Measurements from ENCODE around the gene ANXA7. TPM values are rescaled to one million over a fixed set of nuclear protein-coding genes. Genes with fewer than 3 reads are reported as not detected.

Gene ANXA7
- total and polyA plus RNA-seq, 8 donors: 21.6 to 59.5 (median 45.4) TPM

DNA sequence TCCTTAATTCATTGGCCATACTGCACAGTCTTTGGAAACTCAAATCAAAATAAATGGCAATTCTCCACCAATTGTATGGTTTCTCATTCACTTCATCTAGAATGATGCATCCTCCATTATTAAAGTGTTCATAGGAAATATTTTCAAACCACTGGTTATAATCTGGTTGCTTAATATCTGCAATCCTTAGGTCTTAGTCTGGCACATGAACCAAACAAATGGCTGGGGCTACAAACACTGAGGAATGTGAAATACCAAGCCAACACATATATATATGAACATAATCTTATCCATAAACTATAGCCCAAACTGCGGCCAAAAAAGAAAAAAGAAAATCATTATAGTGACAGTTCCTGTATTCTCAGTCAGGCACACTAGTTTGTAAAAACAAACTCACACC lies 25.2 kb upstream of the ANXA7 start:
- no peak for FAIRE-seq
- no peaks in the 10 kb centered on the region for H3K4me1 ChIP-seq
- H3K4me3 ChIP-seq: no peak overlapping the region
- 81 to 93% methylated on average over 1 of the region's 1 CpG for WGBS, 2 donors
- TF ChIP-seq, protein P1, sequence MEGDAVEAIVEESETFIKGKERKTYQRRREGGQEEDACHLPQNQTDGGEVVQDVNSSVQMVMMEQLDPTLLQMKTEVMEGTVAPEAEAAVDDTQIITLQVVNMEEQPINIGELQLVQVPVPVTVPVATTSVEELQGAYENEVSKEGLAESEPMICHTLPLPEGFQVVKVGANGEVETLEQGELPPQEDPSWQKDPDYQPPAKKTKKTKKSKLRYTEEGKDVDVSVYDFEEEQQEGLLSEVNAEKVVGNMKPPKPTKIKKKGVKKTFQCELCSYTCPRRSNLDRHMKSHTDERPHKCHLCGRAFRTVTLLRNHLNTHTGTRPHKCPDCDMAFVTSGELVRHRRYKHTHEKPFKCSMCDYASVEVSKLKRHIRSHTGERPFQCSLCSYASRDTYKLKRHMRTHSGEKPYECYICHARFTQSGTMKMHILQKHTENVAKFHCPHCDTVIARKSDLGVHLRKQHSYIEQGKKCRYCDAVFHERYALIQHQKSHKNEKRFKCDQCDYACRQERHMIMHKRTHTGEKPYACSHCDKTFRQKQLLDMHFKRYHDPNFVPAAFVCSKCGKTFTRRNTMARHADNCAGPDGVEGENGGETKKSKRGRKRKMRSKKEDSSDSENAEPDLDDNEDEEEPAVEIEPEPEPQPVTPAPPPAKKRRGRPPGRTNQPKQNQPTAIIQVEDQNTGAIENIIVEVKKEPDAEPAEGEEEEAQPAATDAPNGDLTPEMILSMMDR (IDR thresholded peaks at IDR 0.05): no peak
- H3K27me3 ChIP-seq: no peaks in the 10 kb centered on the region
- H3K9me3 ChIP-seq: no peaks in the 10 kb centered on the region
- peaks cover 0 to 5% (median 5%) of the 10 kb centered on the region in 3 donors for H3K36me3 ChIP-seq
- intact Hi-C loops (cut with DNase I): no loop called here
- ATAC-seq: no peak
- H3K27ac ChIP-seq: no peak overlapping the region
- no peak for DNase-seq

DNA sequence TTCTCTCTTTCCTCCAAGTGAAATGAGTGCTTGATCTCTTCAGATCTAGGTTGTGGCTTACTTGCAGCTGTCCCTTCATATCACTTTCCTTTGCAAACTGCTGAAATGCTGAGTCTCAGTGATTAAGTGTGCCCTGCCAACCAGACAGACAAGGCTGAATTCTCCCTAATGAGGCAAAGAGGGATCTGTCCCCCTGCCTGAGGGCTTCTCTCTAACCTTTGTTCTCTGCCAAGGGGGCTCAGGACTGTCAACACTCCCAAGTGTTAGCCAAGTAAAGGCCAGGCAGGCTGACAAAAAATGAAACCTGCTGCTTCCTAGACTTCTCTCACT lies 19.6 kb upstream of the ANXA7 start, which contains the start of gene MSS51:
Gene MSS51 (minus strand): TSS at position 24 of the 330 bp plus-strand sequence. CDS start 5,277 bp downstream, outside the sequence.
- H3K27me3 ChIP-seq: no peaks in the 10 kb centered on the region
- peaks cover 0 to 5% (median 0%) of the 10 kb centered on the region in 3 donors for H3K36me3 ChIP-seq
- no peaks in the 10 kb centered on the region for H3K4me1 ChIP-seq
- H3K27ac ChIP-seq: no peak within 1 kb of the TSS
- FAIRE-seq: no peak
- TF ChIP-seq, protein P1 (IDR thresholded peaks at IDR 0.05): no peak
- intact Hi-C loops (cut with DNase I): no loop called here
- no peak for DNase-seq
- no peak for ATAC-seq
- no peak within 1 kb of the TSS for H3K4me3 ChIP-seq
- no peaks in the 10 kb centered on the region for H3K9me3 ChIP-seq

DNA sequence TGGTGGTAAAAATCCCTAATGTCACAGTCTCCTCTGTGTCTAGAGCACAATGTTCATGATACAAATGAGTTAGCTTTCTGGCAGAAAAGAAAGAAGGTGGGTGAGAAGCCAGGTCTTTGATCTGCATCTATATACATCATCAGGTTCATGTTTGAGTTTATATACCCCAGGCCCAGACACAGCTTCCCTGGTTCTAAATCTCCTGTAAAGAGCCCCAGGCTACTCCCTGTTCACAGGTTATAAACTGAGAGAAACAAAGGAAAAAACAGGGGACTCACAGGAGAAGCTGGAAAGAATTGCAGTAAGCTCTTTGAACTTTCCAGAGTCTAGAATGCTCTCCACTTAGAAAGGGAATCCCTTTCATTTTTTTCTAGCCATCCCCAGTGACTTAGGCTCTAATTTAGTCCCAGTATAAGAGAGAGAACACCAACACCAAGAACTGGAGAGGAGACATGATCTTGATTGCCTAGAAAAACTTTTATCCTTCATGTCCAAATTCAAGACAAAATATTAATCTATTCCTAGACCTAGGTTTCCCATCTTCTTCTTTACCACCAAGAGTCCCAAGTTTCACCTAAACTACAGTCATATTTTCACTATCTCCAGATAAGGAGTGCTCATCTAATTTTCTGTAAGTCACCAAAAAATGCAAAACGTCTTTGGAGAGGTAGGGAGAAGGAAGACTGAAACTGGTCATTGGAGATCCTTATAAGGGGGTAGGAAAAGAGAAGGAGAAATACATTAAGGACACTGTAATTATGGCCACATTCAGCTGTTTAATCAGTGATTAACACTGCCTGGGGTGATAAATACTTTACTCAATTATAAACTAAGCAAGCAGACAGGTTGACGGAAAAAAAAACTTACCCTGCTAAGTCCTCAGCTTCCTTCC lies 19.0 kb upstream of the ANXA7 start:
- Histone ChIP-seq H3K27ac (no peak overlapping the region), H3K27me3 (no peaks in the 10 kb centered on the region), H3K9me3 (no peaks in the 10 kb centered on the region), H3K36me3 (peaks cover 0 to 4% (median 0%) of the 10 kb centered on the region in 3 donors), H3K4me3 (no peak overlapping the region), H3K4me1 (no peaks in the 10 kb centered on the region)
- TF ChIP-seq, protein P1 (IDR thresholded peaks at IDR 0.05): no peak
- ATAC-seq (no peak), FAIRE-seq (no peak), DNase-seq (no peak)
- 73 to 80% methylated on average over 2 of the region's 2 CpGs for WGBS, 2 donors
- intact Hi-C loops (cut with DNase I): no loop called here

DNA sequence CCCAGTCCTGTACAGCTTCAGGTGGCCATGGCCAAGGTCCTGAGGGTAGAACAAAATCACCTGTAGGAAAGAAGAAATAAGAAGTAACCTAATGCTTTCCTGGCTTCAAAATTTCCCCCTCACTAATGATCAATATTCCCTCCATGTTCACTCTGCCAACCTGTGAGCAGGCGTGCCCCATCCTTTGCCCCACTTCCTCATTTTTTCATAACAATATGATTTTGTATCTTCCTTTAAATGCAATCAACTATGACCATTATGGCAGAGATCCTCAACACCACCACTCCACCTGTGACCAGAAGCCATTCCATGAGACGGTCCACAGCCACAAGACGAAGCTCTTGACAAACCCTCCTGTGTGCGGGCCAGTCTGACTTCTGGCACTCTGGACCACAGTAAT lies 12.5 kb upstream of the ANXA7 start:
- Histone ChIP-seq H3K36me3 (peaks cover 0 to 16% (median 7%) of the 10 kb centered on the region in 3 donors), H3K4me3 (no peak overlapping the region), H3K27ac (no peak overlapping the region), H3K9me3 (no peaks in the 10 kb centered on the region), H3K27me3 (no peaks in the 10 kb centered on the region), H3K4me1 (no peaks in the 10 kb centered on the region)
- whole genome bisulfite sequencing, 2 donors: 95 to 98% methylated on average over 4 of the region's 4 CpGs
- DNase-seq: no peak
- intact Hi-C loops (cut with DNase I): no loop called here
- ATAC-seq: no peak
- FAIRE-seq: no peak
- TF ChIP-seq, protein P1 (IDR thresholded peaks at IDR 0.05): no peak

DNA sequence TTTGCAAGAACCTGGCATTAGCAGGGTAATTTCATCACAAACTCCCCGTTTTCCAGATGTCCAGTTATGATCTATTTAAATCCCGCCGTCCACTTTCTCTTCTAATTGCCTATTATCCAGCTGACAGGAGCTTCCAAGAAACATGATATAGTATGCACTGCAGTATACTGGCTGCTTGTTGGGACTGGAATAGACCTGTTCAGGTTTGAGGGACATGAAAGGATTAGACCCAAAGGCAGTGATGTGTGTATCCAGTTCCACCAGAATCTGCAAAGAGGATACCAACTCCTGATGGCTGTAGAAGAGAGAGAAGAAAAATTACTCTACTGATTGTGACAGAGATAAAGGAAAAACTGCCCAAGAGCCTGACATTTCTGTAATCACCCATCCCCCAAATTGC lies 10.6 kb upstream of the ANXA7 start:
- Histone ChIP-seq H3K4me3 (no peak overlapping the region), H3K27me3 (no peaks in the 10 kb centered on the region), H3K27ac (no peak overlapping the region), H3K36me3 (peaks cover 0 to 16% (median 7%) of the 10 kb centered on the region in 3 donors), H3K9me3 (no peaks in the 10 kb centered on the region), H3K4me1 (no peaks in the 10 kb centered on the region)
- no peak for DNase-seq
- 92 to 93% methylated on average over 3 of the region's 3 CpGs for WGBS, 2 donors
- no peak for FAIRE-seq
- no peak for ATAC-seq
- intact Hi-C loops (cut with DNase I): no loop called here
- TF ChIP-seq, protein P1 (IDR thresholded peaks at IDR 0.05): no peak

Measured in pancreas (tissue), 10 donors.